ENCODE data around the gene RAB11B. TPM values are rescaled to one million over a fixed set of nuclear protein-coding genes. Genes with fewer than 3 reads are reported as not detected.

RAB11B gene
- total RNA-seq, 1 donor from 2014 or later: 75.1 TPM

DNA sequence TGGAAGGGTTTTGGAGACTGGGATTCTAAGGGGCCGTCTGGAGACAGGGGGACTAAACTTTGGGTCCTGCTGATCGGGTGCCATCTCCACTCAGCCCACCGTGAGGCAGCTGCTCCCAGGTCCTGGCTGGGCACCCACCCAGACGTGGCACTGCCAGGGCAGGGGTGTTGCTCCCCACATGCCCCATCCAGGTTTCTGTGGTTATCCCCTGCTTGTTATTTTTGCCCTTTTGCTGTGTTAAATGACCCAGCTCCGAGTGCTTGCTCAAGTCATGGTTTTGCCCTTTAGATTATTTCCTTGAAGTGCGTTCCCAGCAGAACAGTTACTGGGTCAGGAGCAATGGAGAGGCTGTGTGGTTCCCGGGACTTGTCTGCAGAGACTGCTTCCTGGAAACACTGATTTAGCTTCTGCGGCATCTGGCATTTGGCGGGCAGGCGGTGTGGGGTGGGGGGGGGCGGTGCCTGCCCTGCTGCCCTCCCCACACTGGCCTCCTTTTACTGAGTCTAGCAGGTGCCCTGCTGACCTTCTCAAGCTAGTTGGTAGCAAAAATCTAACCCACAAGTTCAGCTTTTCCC, 1.9 kb downstream of the RAB11B start:
- Mint-ChIP-seq H3K9me3 (no peaks in the 10 kb centered on the region), H3K27ac (no peak overlapping the region), H3K4me3 (peak overlapping the region; percentile 15), H3K4me1 (ENCODE audit: low read depth) (peaks cover 11% of the 10 kb centered on the region), H3K36me3 (ENCODE audit: low read depth) (peaks cover under 1% of the 10 kb centered on the region), H3K27me3 (ENCODE audit: insufficient read depth) (no peaks in the 10 kb centered on the region)
- intact Hi-C loops (cut with micrococcal nuclease): loop anchor here (5.0 kb wide), 1 partner anchor 440 kb away; the partner anchor contains the start of genes MBD3L1 and ZNF558
- no peak for DNase-seq (ENCODE audit: low spot score)

GRCh38 chr19:8393192-8393870, 3.2 kb downstream of the RAB11B start:
- no peak for DNase-seq (ENCODE audit: low spot score)
- Mint-ChIP-seq H3K27me3 (ENCODE audit: insufficient read depth) (no peaks in the 10 kb centered on the region), H3K9me3 (no peaks in the 10 kb centered on the region), H3K36me3 (ENCODE audit: low read depth) (peaks cover 2% of the 10 kb centered on the region), H3K4me1 (ENCODE audit: low read depth) (peaks cover 14% of the 10 kb centered on the region), H3K4me3 (no peak overlapping the region), H3K27ac (no peak overlapping the region)
- intact Hi-C loops (cut with micrococcal nuclease): loop anchor here (5.0 kb wide), 1 partner anchor 439 kb away; the partner anchor contains the start of genes MBD3L1 and ZNF558

- Mint-ChIP-seq H3K36me3 (ENCODE audit: low read depth) (peaks cover 2% of the 10 kb centered on the region), H3K9me3 (no peaks in the 10 kb centered on the region), H3K4me1 (ENCODE audit: low read depth) (peaks cover 14% of the 10 kb centered on the region), H3K27me3 (ENCODE audit: insufficient read depth) (no peaks in the 10 kb centered on the region), H3K27ac (no peak overlapping the region), H3K4me3 (no peak overlapping the region)
- DNase-seq (ENCODE audit: low spot score): no peak
- intact Hi-C loops (cut with micrococcal nuclease): loop anchor here (5.0 kb wide), 1 partner anchor 438 kb away; the partner anchor contains the start of genes MBD3L1 and ZNF558
Measured at GRCh38 chr19:8393871-8394250, 3.7 kb downstream of the RAB11B start.

- H3K27ac Mint-ChIP-seq: no peak overlapping the region
- no peaks in the 10 kb centered on the region for H3K27me3 Mint-ChIP-seq (ENCODE audit: insufficient read depth)
- intact Hi-C loops (cut with micrococcal nuclease): loop anchor here (1.0 kb wide), 1 partner anchor 41 kb away; no protein-coding TSS in a partner anchor
- no peaks in the 10 kb centered on the region for H3K9me3 Mint-ChIP-seq
- H3K4me3 Mint-ChIP-seq: no peak overlapping the region
- DNase-seq (ENCODE audit: low spot score): no peak
- H3K4me1 Mint-ChIP-seq (ENCODE audit: low read depth): peaks cover 14% of the 10 kb centered on the region
- peaks cover 2% of the 10 kb centered on the region for H3K36me3 Mint-ChIP-seq (ENCODE audit: low read depth)
Measured at GRCh38 chr19:8395621-8396082, 5.5 kb downstream of the RAB11B start.

GRCh38 chr19:8396185-8396562, 6.0 kb downstream of the RAB11B start:
- Mint-ChIP-seq H3K4me3 (no peak overlapping the region), H3K9me3 (no peaks in the 10 kb centered on the region), H3K4me1 (ENCODE audit: low read depth) (peaks cover 14% of the 10 kb centered on the region), H3K36me3 (ENCODE audit: low read depth) (peaks cover 2% of the 10 kb centered on the region), H3K27me3 (ENCODE audit: insufficient read depth) (no peaks in the 10 kb centered on the region), H3K27ac (no peak overlapping the region)
- intact Hi-C loops (cut with micrococcal nuclease): loop anchor here (1.0 kb wide), 1 partner anchor 42 kb away; no protein-coding TSS in a partner anchor
- no peak for DNase-seq (ENCODE audit: low spot score)

- Mint-ChIP-seq H3K4me3 (no peak overlapping the region), H3K4me1 (ENCODE audit: low read depth) (peaks cover 14% of the 10 kb centered on the region), H3K27me3 (ENCODE audit: insufficient read depth) (no peaks in the 10 kb centered on the region), H3K36me3 (ENCODE audit: low read depth) (peaks cover 2% of the 10 kb centered on the region), H3K9me3 (no peaks in the 10 kb centered on the region), H3K27ac (peak overlapping the region; percentile 27)
- peak; percentile 59 for DNase-seq (ENCODE audit: low spot score)
- intact Hi-C loops (cut with micrococcal nuclease): loop anchor here (1.0 kb wide), 1 partner anchor 42 kb away; no protein-coding TSS in a partner anchor
Measured at GRCh38 chr19:8396563-8397203, 6.5 kb downstream of the RAB11B start.

DNA sequence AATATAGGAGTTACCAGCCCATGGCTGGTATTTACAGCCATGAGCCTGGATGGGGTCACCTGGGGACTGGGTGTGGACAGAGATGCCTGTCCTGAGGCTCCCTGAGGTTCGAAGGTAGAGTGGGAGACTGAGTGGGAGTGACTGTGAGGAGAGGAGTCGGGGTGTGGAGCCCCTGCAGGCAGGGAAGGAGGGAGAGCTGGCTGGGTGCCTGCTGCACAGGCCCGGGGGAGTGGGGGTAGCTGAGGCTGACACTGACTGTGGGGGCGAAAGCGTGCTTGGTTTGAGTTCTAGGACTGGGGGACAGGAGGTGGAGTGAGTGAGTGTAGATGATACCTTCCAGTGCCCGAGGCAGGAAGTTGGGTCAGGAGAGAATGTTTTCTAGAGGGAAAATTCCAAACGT, 7.1 kb downstream of the RAB11B start:
- intact Hi-C loops (cut with micrococcal nuclease): no loop called here
- H3K9me3 Mint-ChIP-seq: no peaks in the 10 kb centered on the region
- no peak overlapping the region for H3K4me3 Mint-ChIP-seq
- peaks cover 14% of the 10 kb centered on the region for H3K4me1 Mint-ChIP-seq (ENCODE audit: low read depth)
- peaks cover 2% of the 10 kb centered on the region for H3K36me3 Mint-ChIP-seq (ENCODE audit: low read depth)
- H3K27me3 Mint-ChIP-seq (ENCODE audit: insufficient read depth): no peaks in the 10 kb centered on the region
- no peak overlapping the region for H3K27ac Mint-ChIP-seq
- DNase-seq (ENCODE audit: low spot score): no peak

DNA sequence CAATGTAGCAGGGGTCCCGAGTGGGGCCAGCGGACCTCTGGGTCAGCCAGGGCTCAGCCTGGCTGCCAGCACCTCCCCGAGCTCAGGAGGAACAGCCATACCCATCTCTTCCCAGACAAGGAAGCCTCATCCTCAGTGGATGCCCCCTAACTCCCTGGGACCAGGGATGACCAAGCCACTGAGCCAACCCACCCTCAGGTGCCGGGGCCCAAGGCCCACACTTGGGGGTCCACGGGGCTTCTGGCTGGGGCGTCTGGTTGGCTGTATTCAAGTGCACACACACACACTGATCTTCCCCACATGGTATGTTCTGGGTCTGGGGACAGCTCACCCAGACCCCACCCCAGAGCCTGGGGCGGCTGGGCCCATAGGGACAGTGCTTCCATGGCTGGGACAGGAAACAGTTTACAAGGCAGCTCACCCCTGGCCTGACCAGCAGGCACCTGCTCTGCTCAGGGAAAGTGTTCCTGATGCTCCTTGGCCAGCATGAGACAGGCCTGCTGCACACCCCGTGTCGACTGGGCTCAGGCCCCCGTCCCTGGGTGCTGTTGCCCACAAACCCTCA, 7.7 kb downstream of the RAB11B start:
- DNase-seq (ENCODE audit: low spot score): no peak
- Mint-ChIP-seq H3K9me3 (no peaks in the 10 kb centered on the region), H3K36me3 (ENCODE audit: low read depth) (peaks cover 2% of the 10 kb centered on the region), H3K27me3 (ENCODE audit: insufficient read depth) (no peaks in the 10 kb centered on the region), H3K4me1 (ENCODE audit: low read depth) (peaks cover 14% of the 10 kb centered on the region), H3K4me3 (no peak overlapping the region), H3K27ac (no peak overlapping the region)
- intact Hi-C loops (cut with micrococcal nuclease): no loop called here

DNA sequence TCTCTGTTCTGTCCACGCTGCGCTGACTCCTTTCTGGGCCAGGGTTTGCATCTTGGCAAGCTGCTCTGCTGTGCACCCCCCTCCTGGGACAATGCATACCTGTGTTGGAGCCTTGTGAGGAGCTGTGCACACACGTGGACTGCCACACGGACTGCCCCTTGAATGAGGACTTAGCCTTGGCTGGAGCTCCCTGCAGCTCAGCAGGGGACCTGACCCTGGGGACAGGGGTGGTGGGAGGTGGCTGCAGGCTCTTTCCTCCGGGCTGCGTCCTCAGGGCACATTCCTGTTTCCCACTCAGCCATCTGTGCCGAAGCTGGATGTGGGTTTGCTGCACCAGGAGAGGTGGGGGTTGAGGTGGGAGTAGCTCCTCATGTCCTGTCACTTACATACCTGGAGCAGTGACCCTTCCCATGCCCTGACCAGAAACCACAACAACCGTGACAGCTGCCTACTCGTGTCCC, 8.2 kb downstream of the RAB11B start:
- Mint-ChIP-seq H3K27me3 (ENCODE audit: insufficient read depth) (no peaks in the 10 kb centered on the region), H3K9me3 (no peaks in the 10 kb centered on the region), H3K36me3 (ENCODE audit: low read depth) (peaks cover 2% of the 10 kb centered on the region), H3K4me3 (no peak overlapping the region), H3K4me1 (ENCODE audit: low read depth) (peaks cover 14% of the 10 kb centered on the region), H3K27ac (no peak overlapping the region)
- DNase-seq (ENCODE audit: low spot score): no peak
- intact Hi-C loops (cut with micrococcal nuclease): no loop called here

DNA sequence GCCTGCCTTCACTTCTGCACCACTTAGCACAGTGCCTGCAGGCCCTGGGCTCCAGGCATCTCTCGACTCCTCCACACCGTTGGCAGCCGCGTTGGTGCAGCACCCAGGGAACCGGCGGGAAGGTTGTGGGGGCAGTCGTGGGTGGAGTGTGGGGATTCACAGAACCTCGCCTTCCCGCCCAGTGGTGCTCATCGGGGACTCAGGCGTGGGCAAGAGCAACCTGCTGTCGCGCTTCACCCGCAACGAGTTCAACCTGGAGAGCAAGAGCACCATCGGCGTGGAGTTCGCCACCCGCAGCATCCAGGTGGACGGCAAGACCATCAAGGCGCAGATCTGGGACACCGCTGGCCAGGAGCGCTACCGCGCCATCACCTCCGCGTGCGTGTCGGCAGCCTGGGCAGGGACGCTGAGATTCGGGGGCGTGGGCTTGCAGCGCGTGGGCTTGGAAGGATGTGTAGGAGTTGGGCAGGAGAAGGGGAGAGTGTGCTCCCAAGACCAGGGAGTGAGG, 9.6 kb downstream of the RAB11B start:
- Mint-ChIP-seq H3K4me3 (no peak overlapping the region), H3K36me3 (ENCODE audit: low read depth) (peaks cover 6% of the 10 kb centered on the region), H3K27me3 (ENCODE audit: insufficient read depth) (no peaks in the 10 kb centered on the region), H3K4me1 (ENCODE audit: low read depth) (peaks cover 14% of the 10 kb centered on the region), H3K27ac (no peak overlapping the region), H3K9me3 (no peaks in the 10 kb centered on the region)
- intact Hi-C loops (cut with micrococcal nuclease): no loop called here
- DNase-seq (ENCODE audit: low spot score): no peak

DNA sequence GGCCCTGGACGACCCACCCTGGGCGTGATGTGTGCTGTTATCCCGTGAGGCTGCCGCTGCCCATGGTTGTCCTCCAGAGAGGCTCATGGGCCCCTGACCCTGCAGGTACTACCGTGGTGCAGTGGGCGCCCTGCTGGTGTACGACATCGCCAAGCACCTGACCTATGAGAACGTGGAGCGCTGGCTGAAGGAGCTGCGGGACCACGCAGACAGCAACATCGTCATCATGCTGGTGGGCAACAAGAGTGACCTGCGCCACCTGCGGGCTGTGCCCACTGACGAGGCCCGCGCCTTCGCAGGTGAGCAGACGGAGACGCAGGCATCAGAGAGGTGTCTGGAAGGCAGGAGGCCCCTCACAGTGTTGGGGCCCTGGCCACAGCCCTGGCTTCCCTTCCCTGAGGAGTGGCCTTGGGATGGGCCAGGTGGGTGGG, 11.8 kb downstream of the RAB11B start:
- Mint-ChIP-seq H3K27me3 (ENCODE audit: insufficient read depth) (no peaks in the 10 kb centered on the region), H3K9me3 (no peaks in the 10 kb centered on the region)
- intact Hi-C loops (cut with micrococcal nuclease): no loop called here

DNA sequence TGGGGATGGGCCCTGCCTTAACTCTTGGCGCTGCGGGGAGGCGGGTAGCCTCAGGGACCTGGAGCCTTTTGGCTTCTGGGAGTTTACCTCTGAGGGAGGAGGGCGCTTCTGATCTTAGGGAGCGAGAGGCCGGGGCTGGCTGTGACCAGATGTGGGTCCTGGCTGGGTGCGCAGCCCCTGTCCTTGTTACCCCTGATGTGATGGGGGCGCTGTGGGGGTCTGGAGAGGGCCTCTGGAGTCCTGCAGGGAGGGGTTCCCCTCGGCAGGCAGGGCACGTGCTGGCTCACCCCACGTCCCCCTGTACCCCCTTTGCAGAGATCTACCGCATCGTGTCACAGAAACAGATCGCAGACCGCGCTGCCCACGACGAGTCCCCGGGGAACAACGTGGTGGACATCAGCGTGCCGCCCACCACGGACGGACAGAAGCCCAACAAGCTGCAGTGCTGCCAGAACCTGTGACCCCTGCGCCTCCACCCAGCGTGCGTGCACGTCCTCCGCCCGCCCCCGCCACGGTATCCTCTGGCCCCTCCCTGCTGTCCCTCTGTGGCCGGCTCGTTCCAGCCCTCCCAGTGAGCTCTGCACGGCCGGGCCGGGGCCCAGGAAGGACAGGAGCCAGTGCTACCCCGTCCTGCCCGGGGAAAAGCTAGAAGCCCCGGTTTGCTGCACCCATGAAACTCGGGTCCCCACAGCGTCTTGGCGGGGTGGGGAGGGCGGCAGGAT, 13.1 kb downstream of the RAB11B start:
- Mint-ChIP-seq H3K9me3 (no peaks in the 10 kb centered on the region), H3K27ac (no peak overlapping the region), H3K27me3 (ENCODE audit: insufficient read depth) (no peaks in the 10 kb centered on the region), H3K4me1 (ENCODE audit: low read depth) (no peaks in the 10 kb centered on the region), H3K36me3 (ENCODE audit: low read depth) (peaks cover 3% of the 10 kb centered on the region), H3K4me3 (no peak overlapping the region)
- DNase-seq (ENCODE audit: low spot score): no peak
- intact Hi-C loops (cut with micrococcal nuclease): no loop called here

More for the DNA sequence above, 11.8 kb downstream of the RAB11B start:
- Mint-ChIP-seq H3K36me3 (ENCODE audit: low read depth) (peaks cover 6% of the 10 kb centered on the region), H3K4me3 (no peak overlapping the region), H3K4me1 (ENCODE audit: low read depth) (peaks cover 4% of the 10 kb centered on the region), H3K27ac (no peak overlapping the region)
- no peak for DNase-seq (ENCODE audit: low spot score)

Data from activated T-helper 1 cell treated with anti-CD3 and anti-CD28 coated beads, Interleukin-12 subunit alpha, Interleukin-12 subunit beta, Interleukin-2, Interleukin-4 antibody, amounts not matched to agents 30 ng/mL and 10 ng/mL and 1 ng/mL, durations not matched to agents 14 hours and 24 hours and 36 hours (primary cell).